Activated CD4-positive, CD25-positive, alpha-beta regulatory T cell (primary cell): Measurements from ENCODE around the gene TEC.
"Not testable (repeated sequence)": the region's sequence is repeated elsewhere in the genome, so short reads cannot be mapped to it uniquely, and the experiment has no call there.

Source experiments
- DNase-seq, 4 experiments: peaks; one replicate each; lab custom pipeline; 2025; lab: John Stamatoyannopoulos, UW

TEC gene

DNA sequence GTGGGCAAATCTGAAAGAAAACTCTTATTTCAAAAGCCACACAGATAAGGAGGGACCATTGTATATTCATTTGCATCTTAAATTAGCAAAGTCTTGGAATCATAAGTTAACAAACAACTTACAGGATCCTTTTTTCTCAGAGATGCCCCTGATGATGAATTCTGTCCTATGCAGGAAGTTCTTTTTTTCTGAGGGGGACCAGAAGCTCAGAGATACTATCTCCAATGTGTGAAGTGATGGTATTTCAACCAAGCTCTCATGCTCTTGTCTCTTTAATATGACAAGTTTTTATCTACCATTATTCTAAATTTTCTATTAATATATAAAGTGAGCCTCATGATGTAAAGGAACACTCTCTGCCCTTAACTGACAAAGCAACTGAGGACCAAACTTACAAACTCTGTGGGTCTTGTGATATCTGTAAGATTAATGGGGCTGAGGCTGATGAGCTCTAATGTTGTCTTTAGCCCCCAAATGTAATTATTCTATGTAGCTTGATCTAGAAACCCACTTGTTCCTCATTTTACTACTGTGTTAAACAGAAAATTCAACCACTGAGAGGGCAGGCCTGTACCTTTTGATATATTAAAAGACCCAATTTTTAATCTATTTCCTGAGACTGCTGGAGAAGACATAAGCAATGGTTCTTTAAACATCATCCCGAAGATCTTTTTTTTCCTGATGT lies 27.0 kb downstream of the TEC start:
- DNase-seq, result no peak

DNA sequence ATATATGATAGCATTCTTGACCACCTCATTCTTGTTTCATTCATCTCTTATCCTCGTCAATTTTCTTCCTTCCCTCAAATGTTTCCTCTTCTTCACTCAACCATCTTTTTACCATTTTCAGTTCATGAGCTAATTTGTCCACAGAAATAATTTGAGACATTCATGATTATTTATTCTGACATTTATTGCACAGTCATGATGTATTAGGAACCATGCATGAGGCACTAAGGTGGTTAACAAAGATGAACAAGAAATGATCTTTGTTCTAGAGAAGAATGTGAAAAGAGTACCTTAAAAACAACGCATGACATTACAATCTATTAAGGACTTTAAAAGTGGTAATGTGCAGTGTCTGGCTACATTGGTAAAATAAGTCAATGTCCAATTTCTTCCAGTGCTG lies 27.9 kb downstream of the TEC start:
- no peak for DNase-seq

DNA sequence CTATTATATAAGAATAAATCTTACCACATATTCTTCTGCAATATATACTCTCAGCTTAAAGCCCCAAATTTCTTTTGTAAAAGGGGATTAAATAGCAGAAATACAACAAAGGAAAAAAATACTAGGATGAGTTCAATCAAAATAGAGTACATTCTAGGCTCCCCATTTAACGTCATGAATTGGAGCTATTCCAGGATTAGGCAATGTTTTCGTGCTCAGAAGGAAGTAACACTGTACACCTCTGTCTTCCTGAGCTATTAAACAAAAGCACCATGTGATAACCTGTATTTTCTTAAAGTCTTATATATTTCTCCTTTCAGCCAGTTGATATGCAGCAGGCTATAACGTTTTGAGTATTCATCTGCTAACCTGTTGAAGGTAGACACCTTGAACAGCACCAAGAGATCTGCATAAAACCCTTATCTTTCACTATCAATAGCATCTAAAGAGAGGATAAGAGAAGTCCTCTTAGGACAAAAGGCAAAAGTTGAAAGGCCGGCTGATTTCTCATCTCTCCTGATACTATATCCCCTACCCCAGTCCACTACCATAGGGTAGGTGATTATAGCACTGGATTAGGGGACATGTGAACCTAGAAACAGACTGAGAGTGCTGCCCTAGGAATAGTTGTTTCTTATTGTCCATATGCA lies 31.5 kb downstream of the TEC start:
- no peak for DNase-seq

DNA sequence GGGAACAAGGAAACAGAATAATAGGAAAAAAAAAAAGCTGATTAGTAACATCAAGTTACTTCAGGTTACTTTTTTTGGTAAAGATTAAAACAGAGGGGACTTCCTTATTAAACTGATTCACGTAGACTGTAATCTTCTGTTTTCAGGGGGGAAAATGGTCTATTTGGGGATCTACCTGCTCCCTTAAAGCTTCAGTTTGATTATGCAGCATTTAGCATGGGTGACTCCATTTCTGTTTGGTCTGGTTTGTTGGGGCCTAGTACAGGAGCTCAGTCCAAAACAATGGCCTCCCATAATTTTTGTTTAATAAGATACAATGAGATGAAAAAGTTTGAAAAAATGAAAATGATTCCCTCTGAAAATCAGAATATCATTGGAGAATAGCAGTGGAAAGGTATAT lies 34.6 kb downstream of the TEC start:
- DNase-seq, result no peak

DNA sequence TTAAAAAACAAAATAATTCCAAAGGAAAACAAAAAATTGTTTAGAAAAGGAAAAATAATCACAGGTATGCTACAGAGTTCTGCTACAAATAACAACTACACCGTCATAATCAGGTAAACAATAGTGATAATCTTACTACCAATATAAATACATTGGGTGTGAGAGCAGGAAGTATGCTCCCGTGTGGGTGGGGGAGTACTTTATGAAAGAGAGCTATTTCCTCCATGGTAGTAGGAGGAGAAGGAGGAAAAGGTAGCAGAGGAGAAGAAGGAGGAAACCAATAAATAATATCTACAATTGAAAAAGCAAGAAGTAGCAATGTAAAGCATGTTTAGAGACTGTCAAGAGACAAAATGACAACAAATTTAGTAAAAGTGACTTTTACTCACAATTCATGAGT lies 35.1 kb downstream of the TEC start:
- DNase-seq, result no peak

DNA sequence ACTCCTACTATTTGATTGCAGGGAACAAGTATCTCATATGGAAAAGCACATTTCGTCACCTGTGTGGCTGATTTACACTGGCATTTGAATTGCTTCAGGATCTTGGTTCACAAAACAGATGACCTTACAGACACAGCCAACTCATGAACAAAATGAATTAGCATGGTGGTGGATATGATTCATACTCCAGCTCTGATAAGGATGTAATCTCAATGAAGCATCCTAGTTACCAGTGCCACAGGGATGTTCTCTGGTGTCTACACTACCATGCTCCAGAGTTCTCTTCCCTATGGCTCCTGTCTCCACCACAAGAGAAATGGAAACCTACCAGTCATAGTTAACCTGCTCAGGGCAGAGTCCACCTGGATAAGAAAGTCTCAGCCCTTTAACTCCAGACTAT lies 40.7 kb downstream of the TEC start:
- DNase-seq, result no peak

DNA sequence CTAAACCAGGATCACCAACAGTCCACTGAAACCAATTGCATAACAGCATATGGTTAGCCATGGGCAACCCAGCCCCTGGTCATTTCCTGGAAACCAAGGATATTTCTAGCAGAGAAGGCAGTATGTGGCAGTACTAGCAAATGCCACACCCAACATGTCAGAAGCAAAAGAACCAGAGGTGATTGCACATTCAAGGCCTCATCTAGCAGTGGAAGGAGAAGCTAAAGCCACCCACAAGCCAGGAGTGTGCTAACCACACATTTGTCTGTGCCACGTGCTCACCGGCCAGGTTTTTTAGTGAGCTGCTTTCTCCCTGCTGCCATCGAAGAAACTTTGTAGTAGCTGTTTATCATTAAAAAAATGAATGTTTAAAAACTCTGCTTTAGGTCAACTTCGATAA lies 42.0 kb downstream of the TEC start:
- DNase-seq, result no peak

DNA sequence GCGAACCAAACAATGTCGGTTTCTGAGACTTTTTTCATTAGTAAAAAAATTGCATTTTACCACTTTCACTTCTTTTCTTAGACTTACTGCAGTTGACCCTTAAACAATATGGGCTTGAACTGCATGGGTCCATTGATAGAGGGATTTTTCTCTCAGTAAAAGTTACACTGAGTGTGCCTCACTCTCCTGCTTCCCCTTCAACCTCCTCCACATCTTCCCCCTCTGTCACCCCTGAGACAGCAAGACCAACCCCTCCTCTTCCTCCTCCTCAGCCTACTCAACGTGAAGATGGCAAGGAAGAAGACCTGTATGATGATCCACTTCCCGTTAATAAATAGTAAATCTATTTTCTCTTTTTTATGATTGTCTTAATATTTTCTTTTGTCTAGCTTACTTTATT lies 43.4 kb downstream of the TEC start:
- no peak for DNase-seq

DNA sequence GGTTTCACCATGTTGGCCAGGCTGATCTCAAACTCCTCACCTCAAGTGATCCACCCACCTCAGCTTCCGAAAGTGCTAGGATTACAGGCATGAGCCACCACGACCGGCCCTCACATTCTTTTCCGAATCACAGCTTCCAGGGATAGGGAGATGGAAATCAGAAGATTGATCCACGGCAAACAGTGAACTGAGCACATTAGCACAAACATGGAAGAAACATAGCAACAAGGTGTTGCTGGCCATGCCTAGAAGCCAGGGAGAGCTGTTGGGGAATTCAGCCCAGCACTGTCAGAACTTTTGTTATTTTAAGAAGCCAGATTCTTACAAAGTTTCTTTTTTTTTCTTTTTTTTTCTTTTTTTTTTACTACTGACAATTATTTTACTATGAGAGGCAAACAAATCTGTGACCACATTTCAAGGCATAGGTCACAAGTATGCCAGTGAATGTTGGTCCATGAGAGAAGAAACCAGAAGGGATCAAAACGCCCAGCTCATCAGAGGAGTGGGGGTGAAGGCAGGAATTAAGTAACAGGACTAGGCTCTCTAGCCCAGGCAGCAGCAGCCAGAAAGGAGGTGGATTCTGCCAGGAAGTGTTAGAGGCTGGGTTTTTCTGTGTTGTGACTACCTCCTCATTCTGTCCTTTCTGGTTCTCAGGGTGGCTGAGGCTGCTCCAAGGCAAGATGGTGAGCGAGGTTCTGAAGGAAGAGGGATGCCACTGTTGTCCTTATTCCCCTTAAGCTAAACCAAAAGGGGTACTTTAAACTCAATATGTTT lies 44.1 kb downstream of the TEC start:
- DNase-seq, result no peak

DNA sequence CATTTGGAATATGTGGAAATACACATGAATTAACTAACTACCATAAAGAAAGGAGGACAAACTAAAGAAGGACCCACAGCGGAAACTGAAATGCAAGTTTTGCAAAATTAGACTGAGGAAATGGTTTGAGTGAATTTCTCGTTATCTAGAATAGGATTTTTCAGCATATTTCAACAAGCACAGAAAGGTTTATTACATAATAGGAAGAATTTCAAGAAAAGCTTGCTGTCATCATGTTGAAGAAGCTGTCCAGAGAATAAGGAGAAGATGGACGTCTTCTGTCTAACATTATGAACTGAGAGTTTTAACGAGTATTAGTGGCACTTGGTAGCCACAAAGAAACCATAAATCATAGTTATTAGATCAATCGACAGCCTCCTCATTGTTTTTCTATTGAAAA lies 45.0 kb downstream of the TEC start:
- no peak for DNase-seq

DNA sequence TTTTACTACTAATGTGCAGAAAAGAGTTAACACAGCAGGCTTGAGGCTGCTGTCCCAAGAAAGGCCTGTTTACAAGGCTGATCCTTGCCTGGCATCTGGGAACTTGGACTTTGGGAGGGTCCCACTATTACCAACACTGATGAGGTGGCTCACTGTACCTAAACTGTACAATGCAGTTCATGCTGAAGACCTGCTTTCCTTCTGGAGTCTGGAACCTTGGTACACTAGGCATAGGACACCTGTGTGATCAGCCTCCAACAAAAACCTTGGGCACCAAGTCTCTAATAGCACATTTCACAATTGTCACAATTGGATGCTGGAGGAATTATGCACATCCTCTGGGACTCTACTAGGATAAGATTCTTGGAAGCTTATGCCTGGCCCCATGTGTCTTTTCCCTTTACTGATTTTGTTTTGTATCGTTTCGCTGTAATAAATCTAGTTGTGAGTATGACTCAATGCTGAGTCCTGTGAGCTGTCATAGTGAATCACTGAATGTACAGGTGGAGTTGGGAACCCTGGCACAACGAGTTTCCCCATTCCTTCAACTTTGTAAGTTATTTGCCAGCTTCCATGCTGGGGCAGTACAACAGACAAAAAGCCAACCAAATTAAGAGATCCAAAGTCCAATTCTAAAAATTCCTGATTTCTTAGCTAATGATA lies 45.9 kb downstream of the TEC start:
- DNase-seq, result no peak

DNA sequence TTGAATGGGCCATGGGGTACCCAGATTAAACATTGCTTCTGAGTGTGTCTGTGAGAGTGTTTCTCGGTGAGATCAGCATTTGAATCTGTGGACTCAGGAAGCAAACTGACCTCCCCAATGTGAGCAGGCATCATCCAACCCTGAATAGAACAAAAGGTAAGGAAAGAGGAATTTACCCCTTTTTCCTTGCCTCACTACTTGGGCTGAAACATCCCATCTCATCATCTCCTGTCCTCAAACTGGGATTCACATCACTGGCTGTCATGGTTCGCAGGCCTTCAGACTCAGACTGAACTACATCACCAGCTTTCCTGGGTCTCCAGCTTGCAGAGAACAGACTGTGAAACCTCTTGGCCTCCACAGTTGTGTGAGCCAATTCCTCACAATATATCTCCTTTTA lies 47.1 kb downstream of the TEC start:
- no peak for DNase-seq

DNA sequence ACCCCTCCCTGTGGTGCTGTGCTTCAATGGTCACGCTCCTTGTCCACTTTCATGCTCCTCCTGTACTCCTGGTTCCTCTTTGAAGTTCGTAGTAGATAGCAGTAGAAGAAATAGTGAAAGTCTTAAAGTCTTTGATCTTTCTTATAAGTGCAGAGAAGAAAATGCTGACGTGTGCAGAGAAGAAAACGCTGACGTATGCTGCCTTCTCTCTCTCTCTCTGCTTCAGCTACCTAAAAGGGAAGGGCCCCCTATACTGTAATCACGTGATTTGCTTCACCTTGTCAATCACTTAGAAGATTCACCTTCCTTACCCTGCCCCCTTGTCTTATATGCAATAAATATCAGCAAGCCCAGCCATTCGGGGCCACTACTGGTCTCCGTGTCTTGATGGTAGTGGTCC lies 50.2 kb downstream of the TEC start:
- DNase-seq, result not testable (repeated sequence)

DNA sequence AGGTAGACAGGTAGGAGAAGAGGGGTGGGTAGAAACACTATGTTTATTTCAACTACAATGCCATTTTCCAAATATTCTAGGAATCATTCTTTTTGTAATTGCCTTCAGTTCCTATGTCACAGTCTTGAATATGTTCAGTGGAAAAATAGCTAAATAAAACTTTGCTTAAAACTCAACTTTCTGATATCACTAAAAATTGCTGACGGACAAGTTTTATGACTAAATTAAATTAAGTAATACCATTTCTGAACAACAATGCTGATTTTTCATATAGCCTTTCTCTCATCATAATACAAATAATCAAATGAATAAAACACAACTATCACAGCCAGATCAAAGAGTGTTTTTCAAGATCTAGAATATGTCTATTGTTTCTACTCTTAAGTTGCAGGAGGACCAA lies 53.1 kb downstream of the TEC start:
- DNase-seq, result no peak

DNA sequence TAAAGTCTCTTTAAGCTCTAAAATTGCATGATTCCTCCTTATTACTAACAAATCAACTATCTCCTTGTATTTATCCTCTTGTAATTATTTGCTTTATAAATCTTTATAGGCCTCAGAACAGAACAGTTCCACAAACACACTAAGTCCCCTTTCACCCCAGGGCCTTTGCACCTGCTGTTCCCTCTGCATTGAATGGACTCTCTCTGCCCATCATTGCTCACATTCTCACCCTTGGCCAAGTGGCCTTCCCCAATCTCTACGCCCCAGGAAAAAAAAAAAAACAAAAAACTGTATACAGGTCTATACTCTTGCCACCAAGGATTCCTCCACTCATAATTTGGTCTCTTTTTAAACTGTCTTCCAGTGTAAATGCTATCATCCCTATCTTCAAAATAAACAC lies 53.7 kb downstream of the TEC start:
- DNase-seq, result no peak

DNA sequence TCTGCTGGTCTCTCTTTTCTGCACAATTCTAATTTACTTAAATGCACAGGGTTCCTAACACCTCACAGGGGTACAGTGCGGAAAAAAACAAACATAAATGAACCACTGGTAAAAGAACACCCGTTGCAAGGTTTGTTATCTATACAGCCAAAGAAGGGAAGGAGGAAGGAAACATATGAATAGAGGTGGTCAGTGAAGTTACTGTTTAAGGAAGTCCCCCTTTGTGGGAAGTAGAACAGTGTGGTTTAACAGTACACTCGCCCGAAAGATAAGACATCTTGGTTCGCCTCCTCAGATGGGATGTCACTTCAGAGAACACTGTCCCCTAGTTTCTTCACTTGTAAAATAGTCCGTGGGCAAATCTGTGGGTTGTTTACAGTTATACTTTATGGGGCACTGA lies 57.5 kb downstream of the TEC start:
- DNase-seq, result no peak

DNA sequence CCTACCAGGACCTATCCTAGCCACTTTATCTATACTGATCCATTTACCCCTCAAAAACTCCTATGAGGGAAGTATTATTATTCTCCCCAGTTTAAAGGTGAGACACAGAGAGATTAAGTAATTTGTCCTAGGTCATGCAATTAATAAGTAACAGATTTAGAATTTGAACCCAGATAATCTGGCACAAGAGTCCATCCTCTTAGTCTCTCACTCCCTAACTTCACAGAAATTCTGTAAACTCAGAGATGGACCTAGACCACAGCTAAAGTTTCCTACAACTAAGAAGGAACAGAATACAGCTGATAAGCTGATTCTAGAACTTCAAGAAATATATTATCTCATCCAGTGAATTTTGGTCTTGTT lies 58.7 kb downstream of the TEC start:
- no peak for DNase-seq

DNA sequence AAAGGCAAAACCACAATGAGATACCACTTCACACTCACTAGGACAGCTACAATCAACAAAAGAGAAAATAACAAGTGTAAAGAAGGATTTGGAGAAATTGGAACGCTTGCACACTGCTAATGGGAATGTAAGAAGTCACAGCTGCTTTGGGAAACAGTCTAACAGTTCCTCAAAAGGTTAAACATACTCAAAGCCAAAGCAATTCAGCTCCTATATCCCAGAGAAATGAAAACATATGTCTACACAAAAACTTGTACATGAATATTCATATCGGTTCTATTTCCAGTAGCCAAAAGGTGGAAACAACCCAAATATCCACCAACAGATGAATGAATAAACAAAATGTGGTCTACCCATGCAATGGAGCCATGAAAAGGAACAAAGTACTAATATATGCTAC lies 64.0 kb downstream of the TEC start:
- no peak for DNase-seq

DNA sequence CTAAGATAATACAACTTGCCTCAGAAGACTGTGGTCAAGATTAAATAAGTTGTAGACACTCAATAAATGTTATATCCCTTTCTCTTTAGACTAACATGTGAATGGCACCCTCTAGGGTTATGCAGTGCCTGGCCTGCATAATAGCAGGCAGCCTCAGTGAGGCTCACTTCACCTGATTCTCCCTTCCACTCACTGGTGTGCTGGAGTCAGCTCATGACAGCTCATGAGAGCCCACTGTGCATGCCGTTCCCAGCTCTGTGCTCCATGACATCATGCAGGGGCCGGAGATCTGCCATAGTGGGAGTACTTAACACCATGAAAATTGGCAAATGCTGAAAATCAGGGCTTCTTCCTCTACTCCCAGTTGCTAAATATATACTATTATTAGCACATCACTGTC lies 64.5 kb downstream of the TEC start:
- no peak for DNase-seq

DNA sequence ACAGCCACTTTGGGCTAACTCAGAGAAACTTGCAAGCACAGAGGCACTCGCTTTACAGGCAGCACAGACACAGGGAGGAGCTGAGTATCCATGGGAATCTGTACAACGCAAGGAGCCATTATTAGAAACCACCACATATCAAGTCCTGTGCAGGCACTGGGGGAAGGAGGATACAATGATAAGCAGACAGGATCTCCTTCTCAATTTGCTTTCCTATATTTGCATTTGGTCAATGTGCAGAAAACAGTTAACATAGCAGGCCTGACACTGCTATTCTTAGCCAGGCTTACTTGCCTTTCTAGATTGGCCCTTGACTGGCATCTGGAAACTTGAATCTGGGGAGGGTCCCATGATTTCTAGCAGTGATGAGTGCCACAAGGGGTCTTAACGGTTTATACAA lies 65.8 kb downstream of the TEC start:
- DNase-seq, result no peak

DNA sequence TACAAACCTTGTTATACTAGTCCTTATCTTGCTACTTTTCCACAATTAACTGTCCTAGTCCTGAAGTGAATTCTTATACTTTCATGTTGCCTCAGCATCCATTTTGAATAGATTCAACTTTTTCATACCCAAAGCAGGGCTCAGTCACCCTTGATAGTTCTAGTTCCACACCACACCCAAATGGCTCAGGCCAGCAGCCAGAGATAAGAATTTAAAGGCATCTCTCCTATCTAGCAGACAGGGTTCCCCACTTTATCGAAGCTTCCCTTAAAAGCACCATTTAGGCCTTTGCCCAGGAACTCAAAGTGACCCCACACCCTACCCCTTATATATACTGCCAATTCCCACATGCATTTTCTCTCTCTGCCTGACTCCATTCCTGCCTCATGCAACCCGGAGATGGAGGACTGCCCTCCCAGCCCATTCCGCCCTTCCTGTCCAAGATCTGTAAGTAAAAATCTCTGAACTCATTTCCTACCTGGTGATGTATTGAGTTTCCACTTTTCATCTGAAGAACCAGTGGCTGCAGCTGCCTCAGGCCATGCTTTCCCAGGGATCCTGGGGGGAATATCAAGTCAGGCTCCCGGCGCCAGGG lies 71.9 kb downstream of the TEC start:
- DNase-seq, result no peak

DNA sequence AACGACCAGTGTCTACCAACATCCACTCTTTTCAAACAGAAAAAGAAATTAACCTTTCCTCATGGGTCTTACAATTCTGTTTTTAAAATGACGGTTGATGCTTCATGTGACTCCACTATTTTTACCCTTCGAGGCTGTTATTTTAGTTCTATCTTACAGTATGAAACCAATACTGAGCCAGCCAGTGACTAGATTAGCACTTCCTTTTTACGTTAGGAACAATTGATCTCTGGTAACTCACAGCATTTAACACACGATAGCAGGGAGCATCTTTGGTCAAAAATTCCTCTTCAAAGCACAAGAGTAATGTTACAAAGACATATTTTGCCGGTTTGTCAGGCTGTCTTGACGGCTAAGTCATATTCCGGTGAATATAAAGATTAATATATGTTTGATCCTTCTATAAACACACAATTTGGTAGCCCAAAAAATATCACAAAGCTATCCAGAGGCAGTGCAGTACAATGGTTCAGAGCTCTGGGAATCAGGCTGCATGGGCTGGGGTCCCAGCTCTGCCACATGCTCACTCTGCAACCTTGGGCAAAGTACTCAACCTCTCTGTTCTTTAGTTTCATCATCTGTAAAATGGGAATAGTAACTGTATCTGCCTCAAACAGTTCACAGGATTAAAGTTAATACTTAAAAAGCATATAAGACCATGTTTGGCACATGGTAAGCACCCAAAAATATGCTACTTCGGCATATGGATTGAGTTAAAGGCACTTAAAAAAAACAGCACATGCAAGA lies 72.7 kb downstream of the TEC start:
- no peak for DNase-seq
